ENCODE measurements around the gene PFDN1.

Gene PFDN1

GRCh38 chr5:140253985-140254384 is 48.9 kb downstream of the PFDN1 start:
- TF ChIP-seq CTCF (IDR thresholded peaks at IDR 0.05) = no peak
- TF ChIP-seq ZFX (IDR thresholded peaks at IDR 0.05; ENCODE audit: borderline replicate concordance) = no peak
- no peak overlapping the region for H3K27ac ChIP-seq

- TF ChIP-seq ZFX (IDR thresholded peaks at IDR 0.05; ENCODE audit: borderline replicate concordance) = no peak
- no peak for TF ChIP-seq CTCF (IDR thresholded peaks at IDR 0.05)
- H3K27ac ChIP-seq = no peak overlapping the region
Measured at GRCh38 chr5:140252470-140253126, 50.3 kb downstream of the PFDN1 start.

- no peak overlapping the region for H3K27ac ChIP-seq
- no peak for TF ChIP-seq CTCF (IDR thresholded peaks at IDR 0.05)
- no peak for TF ChIP-seq ZFX (IDR thresholded peaks at IDR 0.05; ENCODE audit: borderline replicate concordance)
Measured at GRCh38 chr5:140251527-140251973, 51.4 kb downstream of the PFDN1 start.

GRCh38 chr5:140250386-140250785 is 52.5 kb downstream of the PFDN1 start:
- no peak overlapping the region for H3K27ac ChIP-seq
- TF ChIP-seq CTCF (IDR thresholded peaks at IDR 0.05) = no peak
- no peak for TF ChIP-seq ZFX (IDR thresholded peaks at IDR 0.05; ENCODE audit: borderline replicate concordance)

- TF ChIP-seq ZFX (IDR thresholded peaks at IDR 0.05; ENCODE audit: borderline replicate concordance) (no peak), CTCF (IDR thresholded peaks at IDR 0.05) (no peak)
- no peak overlapping the region for H3K27ac ChIP-seq
Measured at GRCh38 chr5:140249536-140249935, 53.4 kb downstream of the PFDN1 start.

- no peak overlapping the region for H3K27ac ChIP-seq
- no peak for TF ChIP-seq CTCF (IDR thresholded peaks at IDR 0.05)
- TF ChIP-seq ZFX (IDR thresholded peaks at IDR 0.05; ENCODE audit: borderline replicate concordance) = no peak
Measured at GRCh38 chr5:140248414-140248813, 54.5 kb downstream of the PFDN1 start.

GRCh38 chr5:140246378-140247122 is 56.4 kb downstream of the PFDN1 start:
- TF ChIP-seq CTCF (IDR thresholded peaks at IDR 0.05) (no peak), ZFX (IDR thresholded peaks at IDR 0.05; ENCODE audit: borderline replicate concordance) (no peak)
- no peak overlapping the region for H3K27ac ChIP-seq
